Measurements from ENCODE around the gene ACMSD. TPM values are rescaled to one million over a fixed set of nuclear protein-coding genes. Genes with fewer than 3 reads are reported as not detected.

The ACMSD gene
- total and polyA plus RNA-seq, 2 of the 13 experiments (the other 11 are each of a cell fraction or from before 2014, with no cell fraction given), result not detected

DNA sequence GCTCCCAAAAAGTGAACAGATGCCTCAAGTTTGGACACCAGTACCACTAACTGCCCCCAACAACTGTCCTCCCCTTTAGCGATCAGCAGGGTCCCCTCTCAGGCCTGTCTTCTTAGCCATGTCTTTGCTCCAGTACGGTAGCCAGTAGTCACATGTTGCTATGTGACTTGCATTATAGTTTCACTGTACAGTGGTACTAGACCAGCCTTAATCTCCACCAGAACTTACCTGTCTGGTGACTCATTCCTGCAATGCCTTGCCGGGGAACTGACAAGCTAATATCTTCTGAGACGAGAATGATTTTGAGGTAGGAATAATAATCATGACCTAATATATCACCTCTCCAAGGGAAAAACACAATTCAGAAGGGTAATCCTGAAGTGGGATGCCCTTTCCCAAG lies 23.7 kb downstream of the ACMSD start (continued):
- TF ChIP-seq, protein P1, sequence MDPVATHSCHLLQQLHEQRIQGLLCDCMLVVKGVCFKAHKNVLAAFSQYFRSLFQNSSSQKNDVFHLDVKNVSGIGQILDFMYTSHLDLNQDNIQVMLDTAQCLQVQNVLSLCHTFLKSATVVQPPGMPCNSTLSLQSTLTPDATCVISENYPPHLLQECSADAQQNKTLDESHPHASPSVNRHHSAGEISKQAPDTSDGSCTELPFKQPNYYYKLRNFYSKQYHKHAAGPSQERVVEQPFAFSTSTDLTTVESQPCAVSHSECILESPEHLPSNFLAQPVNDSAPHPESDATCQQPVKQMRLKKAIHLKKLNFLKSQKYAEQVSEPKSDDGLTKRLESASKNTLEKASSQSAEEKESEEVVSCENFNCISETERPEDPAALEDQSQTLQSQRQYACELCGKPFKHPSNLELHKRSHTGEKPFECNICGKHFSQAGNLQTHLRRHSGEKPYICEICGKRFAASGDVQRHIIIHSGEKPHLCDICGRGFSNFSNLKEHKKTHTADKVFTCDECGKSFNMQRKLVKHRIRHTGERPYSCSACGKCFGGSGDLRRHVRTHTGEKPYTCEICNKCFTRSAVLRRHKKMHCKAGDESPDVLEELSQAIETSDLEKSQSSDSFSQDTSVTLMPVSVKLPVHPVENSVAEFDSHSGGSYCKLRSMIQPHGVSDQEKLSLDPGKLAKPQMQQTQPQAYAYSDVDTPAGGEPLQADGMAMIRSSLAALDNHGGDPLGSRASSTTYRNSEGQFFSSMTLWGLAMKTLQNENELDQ (CRISPR knock-in tag; IDR thresholded peaks at IDR 0.05; ENCODE audit: borderline replicate concordance), result no peak
- no peak for TF ChIP-seq SMAD1 (CRISPR knock-in tag; IDR thresholded peaks at IDR 0.05; ENCODE audit: borderline replicate concordance, low read depth)
- TF ChIP-seq, protein P2, sequence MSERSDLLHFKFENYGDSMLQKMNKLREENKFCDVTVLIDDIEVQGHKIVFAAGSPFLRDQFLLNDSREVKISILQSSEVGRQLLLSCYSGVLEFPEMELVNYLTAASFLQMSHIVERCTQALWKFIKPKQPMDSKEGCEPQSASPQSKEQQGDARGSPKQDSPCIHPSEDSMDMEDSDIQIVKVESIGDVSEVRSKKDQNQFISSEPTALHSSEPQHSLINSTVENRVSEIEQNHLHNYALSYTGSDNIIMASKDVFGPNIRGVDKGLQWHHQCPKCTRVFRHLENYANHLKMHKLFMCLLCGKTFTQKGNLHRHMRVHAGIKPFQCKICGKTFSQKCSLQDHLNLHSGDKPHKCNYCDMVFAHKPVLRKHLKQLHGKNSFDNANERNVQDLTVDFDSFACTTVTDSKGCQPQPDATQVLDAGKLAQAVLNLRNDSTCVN (CRISPR knock-in tag; IDR thresholded peaks at IDR 0.05; ENCODE audit: borderline replicate concordance), result no peak
- TF ChIP-seq, protein P3, sequence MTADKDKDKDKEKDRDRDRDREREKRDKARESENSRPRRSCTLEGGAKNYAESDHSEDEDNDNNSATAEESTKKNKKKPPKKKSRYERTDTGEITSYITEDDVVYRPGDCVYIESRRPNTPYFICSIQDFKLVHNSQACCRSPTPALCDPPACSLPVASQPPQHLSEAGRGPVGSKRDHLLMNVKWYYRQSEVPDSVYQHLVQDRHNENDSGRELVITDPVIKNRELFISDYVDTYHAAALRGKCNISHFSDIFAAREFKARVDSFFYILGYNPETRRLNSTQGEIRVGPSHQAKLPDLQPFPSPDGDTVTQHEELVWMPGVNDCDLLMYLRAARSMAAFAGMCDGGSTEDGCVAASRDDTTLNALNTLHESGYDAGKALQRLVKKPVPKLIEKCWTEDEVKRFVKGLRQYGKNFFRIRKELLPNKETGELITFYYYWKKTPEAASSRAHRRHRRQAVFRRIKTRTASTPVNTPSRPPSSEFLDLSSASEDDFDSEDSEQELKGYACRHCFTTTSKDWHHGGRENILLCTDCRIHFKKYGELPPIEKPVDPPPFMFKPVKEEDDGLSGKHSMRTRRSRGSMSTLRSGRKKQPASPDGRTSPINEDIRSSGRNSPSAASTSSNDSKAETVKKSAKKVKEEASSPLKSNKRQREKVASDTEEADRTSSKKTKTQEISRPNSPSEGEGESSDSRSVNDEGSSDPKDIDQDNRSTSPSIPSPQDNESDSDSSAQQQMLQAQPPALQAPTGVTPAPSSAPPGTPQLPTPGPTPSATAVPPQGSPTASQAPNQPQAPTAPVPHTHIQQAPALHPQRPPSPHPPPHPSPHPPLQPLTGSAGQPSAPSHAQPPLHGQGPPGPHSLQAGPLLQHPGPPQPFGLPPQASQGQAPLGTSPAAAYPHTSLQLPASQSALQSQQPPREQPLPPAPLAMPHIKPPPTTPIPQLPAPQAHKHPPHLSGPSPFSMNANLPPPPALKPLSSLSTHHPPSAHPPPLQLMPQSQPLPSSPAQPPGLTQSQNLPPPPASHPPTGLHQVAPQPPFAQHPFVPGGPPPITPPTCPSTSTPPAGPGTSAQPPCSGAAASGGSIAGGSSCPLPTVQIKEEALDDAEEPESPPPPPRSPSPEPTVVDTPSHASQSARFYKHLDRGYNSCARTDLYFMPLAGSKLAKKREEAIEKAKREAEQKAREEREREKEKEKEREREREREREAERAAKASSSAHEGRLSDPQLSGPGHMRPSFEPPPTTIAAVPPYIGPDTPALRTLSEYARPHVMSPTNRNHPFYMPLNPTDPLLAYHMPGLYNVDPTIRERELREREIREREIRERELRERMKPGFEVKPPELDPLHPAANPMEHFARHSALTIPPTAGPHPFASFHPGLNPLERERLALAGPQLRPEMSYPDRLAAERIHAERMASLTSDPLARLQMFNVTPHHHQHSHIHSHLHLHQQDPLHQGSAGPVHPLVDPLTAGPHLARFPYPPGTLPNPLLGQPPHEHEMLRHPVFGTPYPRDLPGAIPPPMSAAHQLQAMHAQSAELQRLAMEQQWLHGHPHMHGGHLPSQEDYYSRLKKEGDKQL (CRISPR knock-in tag; IDR thresholded peaks at IDR 0.05; ENCODE audit: low read depth), result no peak
- TF ChIP-seq, protein P4, sequence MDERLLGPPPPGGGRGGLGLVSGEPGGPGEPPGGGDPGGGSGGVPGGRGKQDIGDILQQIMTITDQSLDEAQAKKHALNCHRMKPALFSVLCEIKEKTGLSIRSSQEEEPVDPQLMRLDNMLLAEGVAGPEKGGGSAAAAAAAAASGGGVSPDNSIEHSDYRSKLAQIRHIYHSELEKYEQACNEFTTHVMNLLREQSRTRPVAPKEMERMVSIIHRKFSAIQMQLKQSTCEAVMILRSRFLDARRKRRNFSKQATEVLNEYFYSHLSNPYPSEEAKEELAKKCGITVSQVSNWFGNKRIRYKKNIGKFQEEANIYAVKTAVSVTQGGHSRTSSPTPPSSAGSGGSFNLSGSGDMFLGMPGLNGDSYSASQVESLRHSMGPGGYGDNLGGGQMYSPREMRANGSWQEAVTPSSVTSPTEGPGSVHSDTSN (CRISPR knock-in tag; IDR thresholded peaks at IDR 0.05), result no peak
- no peak for TF ChIP-seq ZNF205 (CRISPR knock-in tag; IDR thresholded peaks at IDR 0.05)
- TF ChIP-seq SMYD3 (CRISPR knock-in tag; IDR thresholded peaks at IDR 0.05), result no peak
